Mesendoderm (in vitro differentiated cells): ENCODE measurements around the gene GABRD.
A peak's percentile ranks its signal among the peaks of the same experiment; 100 is the strongest.

Experiments used
- DNase-seq: peaks from one replicate; pipeline ENCODE4 v3.0.0; 2013
- H2AK5ac ChIP-seq: 2 replicates; pipeline ENCODE4 v1.6.1; 2013; ENCODE audit warnings: low read length, inconsistent platforms
- H2BK120ac ChIP-seq: 2 replicates; pipeline ENCODE4 v1.6.1; 2013; ENCODE audit warnings: low read depth, mild to moderate bottlenecking, low read length, moderate library complexity, mixed read lengths
- H2BK15ac ChIP-seq: replicated peaks from 2 replicates; pipeline ENCODE4 v1.6.1; 2013; ENCODE audit warnings: low read depth, mild to moderate bottlenecking, moderate library complexity
- H2BK5ac ChIP-seq: 2 replicates; pipeline ENCODE4 v1.6.1; 2013; ENCODE audit warnings: low read length, inconsistent platforms
- H3K18ac ChIP-seq: 2 replicates; pipeline ENCODE4 v1.6.1; 2013; ENCODE audit warnings: mild to moderate bottlenecking, low read length, mixed read lengths
- H3K23ac ChIP-seq: one replicate; pipeline ENCODE4 v1.6.1; 2013; ENCODE audit warnings: low read length
- H3K27ac ChIP-seq: 2 replicates; pipeline ENCODE4 v1.5.1; 2013; ENCODE audit warnings: low read depth, mild to moderate bottlenecking, inconsistent platforms, low read length, moderate library complexity
- H3K27me3 ChIP-seq: 2 replicates; pipeline ENCODE4 v1.6.1; 2013; ENCODE audit warnings: low read length, control low read depth, mild to moderate bottlenecking, inconsistent platforms; ENCODE audit not compliant: insufficient read depth, poor library complexity
- H3K36me3 ChIP-seq: 2 replicates; pipeline ENCODE4 v1.6.1; 2013; ENCODE audit warnings: low read length, inconsistent platforms; ENCODE audit not compliant: control insufficient read depth, insufficient read depth
- H3K4ac ChIP-seq: one replicate; pipeline ENCODE4 v1.6.1; 2013; ENCODE audit warnings: low read depth, mild to moderate bottlenecking, low read length, moderate library complexity
- H3K4me1 ChIP-seq: 2 replicates; pipeline ENCODE4 v1.6.1; 2013; ENCODE audit warnings: low read depth, low read length, inconsistent platforms; ENCODE audit not compliant: control insufficient read depth
- H3K4me2 ChIP-seq: 2 replicates; pipeline ENCODE4 v1.6.1; 2013; ENCODE audit warnings: low read length
- H3K4me3 ChIP-seq: 2 replicates; pipeline ENCODE4 v1.5.1; 2013; ENCODE audit warnings: mild to moderate bottlenecking, low read length
- H3K56ac ChIP-seq: one replicate; pipeline ENCODE4 v1.6.1; 2013; ENCODE audit warnings: low read length
- H3K79me1 ChIP-seq: 2 replicates; pipeline ENCODE4 v1.6.1; 2013; ENCODE audit warnings: low read length, inconsistent platforms
- H3K79me2 ChIP-seq: 2 replicates; pipeline ENCODE4 v1.6.1; 2013; ENCODE audit warnings: mild to moderate bottlenecking, low read length; ENCODE audit not compliant: control insufficient read depth, insufficient read depth
- H3K9ac ChIP-seq: 2 replicates; pipeline ENCODE4 v1.6.1; 2013; ENCODE audit warnings: low read length, inconsistent platforms
- H4K5ac ChIP-seq: one replicate; pipeline ENCODE4 v1.6.1; 2013; ENCODE audit warnings: low read length
- H4K8ac ChIP-seq: one replicate; pipeline ENCODE4 v1.6.1; 2013; ENCODE audit warnings: low read depth, mild to moderate bottlenecking, control low read depth, low read length, moderate library complexity
- WGBS: extraction: QIAGEN DNeasy Blood & Tissue Kit; methylation state at CpG from one replicate; pipeline ENCODE4 v1.1.7; 2013; ENCODE audit warnings: low lambda C conversion rate, missing lambda C conversion rate; ENCODE audit not compliant: insufficient coverage; ENCODE audit errors: extremely low coverage; 5-methylcytosine and 5-hydroxymethylcytosine counted together

GABRD gene

GRCh38 chr1:2060072-2060471 is 40.9 kb downstream of the GABRD start:
- Histone ChIP-seq H2AK5ac (no peak overlapping the region), H2BK15ac (no peak overlapping the region), H3K4me3 (no peak overlapping the region), H2BK5ac (no peak overlapping the region), H3K18ac (no peak overlapping the region), H2BK120ac (no peak overlapping the region), H4K5ac (no peak overlapping the region), H3K27me3 (no peaks in the 10 kb centered on the region), H3K4ac (no peak overlapping the region), H3K79me2 (no peaks in the 10 kb centered on the region), H3K23ac (no peak overlapping the region), H3K36me3 (no peaks in the 10 kb centered on the region), H3K9ac (no peak overlapping the region), H3K56ac (no peak overlapping the region), H3K4me1 (no peaks in the 10 kb centered on the region), H4K8ac (no peak overlapping the region), H3K27ac (no peak overlapping the region), H3K4me2 (no peak overlapping the region), H3K79me1 (no peaks in the 10 kb centered on the region)
- WGBS: no CpG with 5 or more reads among the region's 15 CpGs
- DNase-seq: no peak

- H3K18ac ChIP-seq: no peak overlapping the region
- H2AK5ac ChIP-seq: no peak overlapping the region
- no peaks in the 10 kb centered on the region for H3K4me1 ChIP-seq
- H3K79me2 ChIP-seq: no peaks in the 10 kb centered on the region
- H2BK5ac ChIP-seq: no peak overlapping the region
- H3K27ac ChIP-seq: no peak overlapping the region
- no peak overlapping the region for H3K4me3 ChIP-seq
- no peak overlapping the region for H4K8ac ChIP-seq
- H3K56ac ChIP-seq: no peak overlapping the region
- H2BK15ac ChIP-seq: no peak overlapping the region
- no peak overlapping the region for H3K9ac ChIP-seq
- no peak overlapping the region for H3K23ac ChIP-seq
- no CpG with 5 or more reads among the region's 23 CpGs for WGBS
- no peak overlapping the region for H3K4ac ChIP-seq
- no peaks in the 10 kb centered on the region for H3K36me3 ChIP-seq
- H4K5ac ChIP-seq: no peak overlapping the region
- no peak overlapping the region for H2BK120ac ChIP-seq
- no peaks in the 10 kb centered on the region for H3K27me3 ChIP-seq
- DNase-seq: no peak
- no peak overlapping the region for H3K4me2 ChIP-seq
- no peaks in the 10 kb centered on the region for H3K79me1 ChIP-seq
Observed at GRCh38 chr1:2060535-2060934, 41.4 kb downstream of the GABRD start.

- no peak overlapping the region for H3K4me2 ChIP-seq
- H2AK5ac ChIP-seq: no peak overlapping the region
- no peak overlapping the region for H3K56ac ChIP-seq
- H4K8ac ChIP-seq: no peak overlapping the region
- H3K4me1 ChIP-seq: no peaks in the 10 kb centered on the region
- DNase-seq: peak; percentile 55
- no peak overlapping the region for H2BK15ac ChIP-seq
- no peak overlapping the region for H3K18ac ChIP-seq
- H2BK5ac ChIP-seq: no peak overlapping the region
- no peak overlapping the region for H3K4me3 ChIP-seq
- H3K4ac ChIP-seq: no peak overlapping the region
- no peak overlapping the region for H4K5ac ChIP-seq
- no peak overlapping the region for H3K9ac ChIP-seq
- no CpG with 5 or more reads among the region's 28 CpGs for WGBS
- no peaks in the 10 kb centered on the region for H3K79me1 ChIP-seq
- H3K36me3 ChIP-seq: no peaks in the 10 kb centered on the region
- H2BK120ac ChIP-seq: no peak overlapping the region
- H3K79me2 ChIP-seq: no peaks in the 10 kb centered on the region
- H3K27me3 ChIP-seq: no peaks in the 10 kb centered on the region
- H3K23ac ChIP-seq: no peak overlapping the region
- H3K27ac ChIP-seq: no peak overlapping the region
Observed at GRCh38 chr1:2061065-2061778, 42.1 kb downstream of the GABRD start.

- no CpG with 5 or more reads among the region's 4 CpGs for WGBS
- no peak overlapping the region for H3K4ac ChIP-seq
- H2BK5ac ChIP-seq: no peak overlapping the region
- no peak overlapping the region for H3K56ac ChIP-seq
- H3K4me1 ChIP-seq: no peaks in the 10 kb centered on the region
- H2BK120ac ChIP-seq: no peak overlapping the region
- H4K8ac ChIP-seq: no peak overlapping the region
- H3K4me2 ChIP-seq: no peak overlapping the region
- H3K36me3 ChIP-seq: no peaks in the 10 kb centered on the region
- H3K4me3 ChIP-seq: no peak overlapping the region
- no peak overlapping the region for H3K23ac ChIP-seq
- no peak overlapping the region for H2BK15ac ChIP-seq
- no peak overlapping the region for H4K5ac ChIP-seq
- no peak overlapping the region for H3K27ac ChIP-seq
- DNase-seq: no peak
- no peaks in the 10 kb centered on the region for H3K79me2 ChIP-seq
- H3K27me3 ChIP-seq: no peaks in the 10 kb centered on the region
- peaks cover 1% of the 10 kb centered on the region for H3K79me1 ChIP-seq
- no peak overlapping the region for H2AK5ac ChIP-seq
- no peak overlapping the region for H3K18ac ChIP-seq
- no peak overlapping the region for H3K9ac ChIP-seq
Observed at GRCh38 chr1:2065699-2066098, 46.6 kb downstream of the GABRD start.

- no peak overlapping the region for H3K4me2 ChIP-seq
- no peak overlapping the region for H3K4me3 ChIP-seq
- no peaks in the 10 kb centered on the region for H3K4me1 ChIP-seq
- no peak for DNase-seq
- no peak overlapping the region for H3K4ac ChIP-seq
- no peak overlapping the region for H2BK120ac ChIP-seq
- WGBS: no CpG with 5 or more reads among the region's 21 CpGs
- H2BK15ac ChIP-seq: no peak overlapping the region
- no peak overlapping the region for H4K5ac ChIP-seq
- no peak overlapping the region for H3K27ac ChIP-seq
- peaks cover 1% of the 10 kb centered on the region for H3K79me1 ChIP-seq
- H3K18ac ChIP-seq: no peak overlapping the region
- H3K79me2 ChIP-seq: no peaks in the 10 kb centered on the region
- H4K8ac ChIP-seq: no peak overlapping the region
- H3K36me3 ChIP-seq: no peaks in the 10 kb centered on the region
- no peaks in the 10 kb centered on the region for H3K27me3 ChIP-seq
- no peak overlapping the region for H3K56ac ChIP-seq
- no peak overlapping the region for H3K9ac ChIP-seq
- H2BK5ac ChIP-seq: no peak overlapping the region
- no peak overlapping the region for H2AK5ac ChIP-seq
- H3K23ac ChIP-seq: no peak overlapping the region
Observed at GRCh38 chr1:2067393-2067792, 48.2 kb downstream of the GABRD start.

GRCh38 chr1:2067981-2068380 is 48.8 kb downstream of the GABRD start:
- WGBS: no CpG with 5 or more reads among the region's 17 CpGs
- Histone ChIP-seq H3K4me3 (no peak overlapping the region), H3K18ac (no peak overlapping the region), H2AK5ac (no peak overlapping the region), H3K4ac (no peak overlapping the region), H3K4me1 (no peaks in the 10 kb centered on the region), H2BK5ac (no peak overlapping the region), H3K79me2 (no peaks in the 10 kb centered on the region), H3K27ac (no peak overlapping the region), H4K5ac (no peak overlapping the region), H2BK120ac (no peak overlapping the region), H3K4me2 (no peak overlapping the region), H3K79me1 (peaks cover 1% of the 10 kb centered on the region), H3K9ac (no peak overlapping the region), H3K56ac (no peak overlapping the region), H2BK15ac (no peak overlapping the region), H4K8ac (no peak overlapping the region), H3K27me3 (no peaks in the 10 kb centered on the region), H3K36me3 (no peaks in the 10 kb centered on the region), H3K23ac (no peak overlapping the region)
- DNase-seq: no peak
